Measurements from ENCODE around the gene USP48.

GRCh38 chr1:21653744-21654100 is 129.2 kb downstream of the USP48 start:
- no peak for TF ChIP-seq ZNF776 (tag by site-specific recombination; IDR thresholded peaks at IDR 0.05; ENCODE audit: borderline replicate concordance)
- TF ChIP-seq REST (tag by site-specific recombination; IDR thresholded peaks at IDR 0.05) = no peak
- TF ChIP-seq ZNF571 (tag by site-specific recombination; IDR thresholded peaks at IDR 0.05) = no peak
- no peak for TF ChIP-seq ZNF423 (tag by site-specific recombination; IDR thresholded peaks at IDR 0.05)
- TF ChIP-seq ZNF623 (tag by site-specific recombination; IDR thresholded peaks at IDR 0.05) = no peak
- TF ChIP-seq CTCF (tag by site-specific recombination; IDR thresholded peaks at IDR 0.05) = no peak
- TF ChIP-seq ZNF138 (tag by site-specific recombination; IDR thresholded peaks at IDR 0.05; ENCODE audit: borderline replicate concordance) = no peak
- no peak for TF ChIP-seq ZNF530 (tag by site-specific recombination; IDR thresholded peaks at IDR 0.05; ENCODE audit: low read depth)
- no peak for TF ChIP-seq ZSCAN5A (tag by site-specific recombination; IDR thresholded peaks at IDR 0.05)
- TF ChIP-seq ZNF121 (tag by site-specific recombination; IDR thresholded peaks at IDR 0.05) = no peak
- no peak for TF ChIP-seq ZNF777 (tag by site-specific recombination; IDR thresholded peaks at IDR 0.05; ENCODE audit: borderline replicate concordance)
- TF ChIP-seq PRDM10 (tag by site-specific recombination; IDR thresholded peaks at IDR 0.05) = no peak
- TF ChIP-seq ZNF837 (tag by site-specific recombination; IDR thresholded peaks at IDR 0.05) = no peak
